HG02840 (cell line): ENCODE measurements around the gene SRP19.
A peak's percentile ranks its signal among the peaks of the same experiment; 100 is the strongest.
"Not testable (repeated sequence)": the region's sequence is repeated elsewhere in the genome, so short reads cannot be mapped to it uniquely, and the experiment has no call there.

Experiments used
- ATAC-seq: cut with Tn5 transposase; IDR thresholded peaks from one replicate; pipeline ENCODE4 v1.9.1; 2021; ENCODE audit warnings: mild to moderate bottlenecking, moderate library complexity, moderate number of reproducible peaks; ENCODE audit not compliant: unreplicated experiment, low FRiP score

The SRP19 gene

GRCh38 chr5:112860929-112861637 lies at the start of gene SRP19:
SRP19 (plus strand) TSS chr5:112861287; CDS start chr5:112861377, 90 bp downstream.
- peak; percentile 97 for ATAC-seq

- no peak for ATAC-seq
These were observed 48.5 kb upstream of the SRP19 start for GRCh38 chr5:112812549-112812948.

- no peak for ATAC-seq
These were observed 40.8 kb upstream of the SRP19 start for GRCh38 chr5:112820246-112820645.

- ATAC-seq = no peak
These were observed 38.6 kb upstream of the SRP19 start for GRCh38 chr5:112822456-112822855.

- no peak for ATAC-seq
These were observed 37.9 kb upstream of the SRP19 start for GRCh38 chr5:112823181-112823580.

GRCh38 chr5:112823656-112824055 lies 37.4 kb upstream of the SRP19 start:
- no peak for ATAC-seq

GRCh38 chr5:112824197-112824596 lies 36.9 kb upstream of the SRP19 start:
- no peak for ATAC-seq

GRCh38 chr5:112830378-112830777 lies 30.7 kb upstream of the SRP19 start:
- ATAC-seq = no peak

GRCh38 chr5:112833971-112834370 lies 27.1 kb upstream of the SRP19 start:
- ATAC-seq = no peak

GRCh38 chr5:112844489-112844888 lies 16.6 kb upstream of the SRP19 start:
- no peak for ATAC-seq

- no peak for ATAC-seq
These were observed 14.5 kb upstream of the SRP19 start for GRCh38 chr5:112846556-112846955.

GRCh38 chr5:112847306-112847705 lies 13.8 kb upstream of the SRP19 start:
- ATAC-seq = no peak

- ATAC-seq = peak; percentile 93
These were observed 12.8 kb upstream of the SRP19 start for GRCh38 chr5:112848116-112848811.

GRCh38 chr5:112849912-112850311 lies 11.2 kb upstream of the SRP19 start:
- ATAC-seq = no peak

- ATAC-seq = no peak
These were observed 6.4 kb upstream of the SRP19 start for GRCh38 chr5:112854651-112855050.

- no peak for ATAC-seq
These were observed 3.2 kb upstream of the SRP19 start for GRCh38 chr5:112857866-112858265.

GRCh38 chr5:112860571-112860928 lies 537 bp upstream of the SRP19 start:
- ATAC-seq = not testable (repeated sequence)

GRCh38 chr5:112861638-112861985 lies 525 bp downstream of the SRP19 start:
- ATAC-seq = no peak

- no peak for ATAC-seq
These were observed 998 bp downstream of the SRP19 start for GRCh38 chr5:112862085-112862484.

- no peak for ATAC-seq
These were observed 2.5 kb downstream of the SRP19 start for GRCh38 chr5:112863549-112863948.

- ATAC-seq = no peak
These were observed 4.0 kb downstream of the SRP19 start for GRCh38 chr5:112865128-112865527.

GRCh38 chr5:112866739-112867138 lies 5.7 kb downstream of the SRP19 start:
- no peak for ATAC-seq
